SK-N-SH (cell line): ENCODE measurements around the gene MRPL41. TPM values are rescaled to one million over a fixed set of nuclear protein-coding genes. Genes with fewer than 3 reads are reported as not detected.
A peak's percentile ranks its signal among the peaks of the same experiment; 100 is the strongest.

Source experiments
- CTCF ChIA-PET: fragments of 300-600, 350-600 bp; formaldehyde crosslinking; extraction: SDS; loops from one replicate; lab custom pipeline; 2021; lab: Yijun Ruan, JAX
- POLR2A ChIA-PET: fragments of 350-600 bp; sonication (Branson Sonifier 250); formaldehyde crosslinking; extraction: SDS; loops from one replicate; lab custom pipeline; 2020; ENCODE audit warnings: antibody characterized with exemption, inconsistent platforms; lab: Yijun Ruan, JAX
- DNase-seq: peaks from one replicate; pipeline ENCODE4 v3.0.0; 2012
- H2AFZ ChIP-seq: fragments of 200-600 bp; sonication (generic); 2 replicates; pipeline ENCODE4 v1.8.1; 2016; ENCODE audit warnings: antibody characterized with exemption, mild to moderate bottlenecking, low read depth
- H3F3A ChIP-seq: fragments of 200-600 bp; sonication (generic); replicated peaks from 2 replicates; pipeline ENCODE3; 2016; ENCODE audit warnings: antibody characterized with exemption, mild to moderate bottlenecking; ENCODE audit not compliant: insufficient read depth
- H3K27ac ChIP-seq, 2 experiments: fragments of 200-500 bp in 1 of 2; fragments of 200-600 bp in 1 of 2; sonication (Bioruptor generic) in 1 of 2; sonication (generic), shearing (Covaris generic) in 1 of 2; 2 replicates each; pipeline versions ENCODE4 v1.5.1 to v1.6.1; 2014 to 2016; ENCODE audit warnings: low read depth in 2 of 2, inconsistent platforms in 1 of 2, low read length in 1 of 2, mild to moderate bottlenecking in 1 of 2, mixed read lengths in 1 of 2
- H3K27me3 ChIP-seq: fragments of 200-600 bp; sonication (generic), shearing (Covaris generic); 2 replicates; pipeline ENCODE4 v1.6.1; 2016; ENCODE audit warnings: mixed run types; ENCODE audit not compliant: insufficient read depth
- H3K36me3 ChIP-seq, 2 experiments: fragments of 200-500 bp in 1 of 2; fragments of 200-600 bp in 1 of 2; sonication (Bioruptor generic) in 1 of 2; sonication (generic) in 1 of 2; replicated peaks in 1 of 2; 2 replicates each; pipeline versions ENCODE3 to v1.5.1; 2014 to 2016; ENCODE audit warnings: low read length in 1 of 2, mild to moderate bottlenecking in 1 of 2; ENCODE audit not compliant: insufficient read depth in 2 of 2, control insufficient read depth in 1 of 2
- H3K4me1 ChIP-seq, 2 experiments: fragments of 200-500 bp in 1 of 2; fragments of 200-600 bp in 1 of 2; sonication (Bioruptor generic) in 1 of 2; sonication (generic), shearing (Covaris generic) in 1 of 2; 2 replicates each; pipeline versions ENCODE4 v1.5.1 to v1.6.1; 2014 to 2016; ENCODE audit warnings: low read depth in 1 of 2, low read length in 1 of 2, mixed run types in 1 of 2; ENCODE audit not compliant: insufficient read depth in 2 of 2, control insufficient read depth in 1 of 2
- H3K4me2 ChIP-seq: fragments of 200-600 bp; sonication (generic), shearing (Covaris generic); 2 replicates; pipeline ENCODE4 v1.6.1; 2017; ENCODE audit warnings: mixed run types
- H3K4me3 ChIP-seq, 2 experiments: fragments of 200-500 bp in 1 of 2; fragments of 200-600 bp in 1 of 2; sonication (Bioruptor generic) in 1 of 2; sonication (generic), shearing (Covaris generic) in 1 of 2; 2 replicates each; pipeline versions ENCODE4 v1.5.1 to v1.8.1; 2014 to 2016; ENCODE audit warnings: low read depth in 2 of 2, inconsistent platforms in 1 of 2, low read length in 1 of 2, mild to moderate bottlenecking in 1 of 2, mixed read lengths in 1 of 2, moderate library complexity in 1 of 2
- H3K79me2 ChIP-seq: fragments of 200-600 bp; sonication (generic); 2 replicates; pipeline ENCODE4 v1.8.1; 2017; ENCODE audit warnings: mild to moderate bottlenecking; ENCODE audit not compliant: insufficient read depth
- H3K9ac ChIP-seq: fragments of 200-600 bp; sonication (generic); 2 replicates; pipeline ENCODE4 v1.6.1; 2017; ENCODE audit warnings: mixed run types
- H3K9me2 ChIP-seq: fragments of 200-600 bp; sonication (generic); 2 replicates; pipeline ENCODE4 v1.6.1; 2017; ENCODE audit warnings: mixed run types
- H3K9me3 ChIP-seq: fragments of 200-600 bp; sonication (generic); 2 replicates; pipeline ENCODE4 v1.6.1; 2017; ENCODE audit warnings: mixed run types, mild to moderate bottlenecking, moderate library complexity
- H4K20me1 ChIP-seq: fragments of 200-600 bp; sonication (generic); 2 replicates; pipeline ENCODE4 v1.6.1; 2017; ENCODE audit warnings: mild to moderate bottlenecking, mixed run types; ENCODE audit not compliant: insufficient read depth
- ELF1 ChIP-seq: IDR thresholded peaks from 2 replicates; pipeline ENCODE4 v1.4.0; 2012
- EZH2phosphoT487 ChIP-seq: fragments of 200-600 bp; sonication (generic); IDR thresholded peaks from 2 replicates; pipeline ENCODE4 v1.6.1; 2017; ENCODE audit warnings: low read depth, mixed run types, mild to moderate bottlenecking, antibody characterized with exemption, moderate library complexity, borderline replicate concordance
- NRF1 ChIP-seq: IDR thresholded peaks from 2 replicates; pipeline ENCODE4 v1.6.1; 2012; ENCODE audit warnings: low read depth, mild to moderate bottlenecking, low read length
- REST ChIP-seq: IDR thresholded peaks from 2 replicates; pipeline ENCODE4 v1.6.1; 2012; ENCODE audit warnings: mild to moderate bottlenecking, low read depth, low read length, moderate library complexity
- RFX5 ChIP-seq: IDR thresholded peaks from 2 replicates; pipeline ENCODE4 v1.6.1; 2012; ENCODE audit warnings: mild to moderate bottlenecking, improper control_type of control experiment, low read length
- SMC3 ChIP-seq: IDR thresholded peaks from 2 replicates; pipeline ENCODE4 v1.6.1; 2012; ENCODE audit warnings: low read depth, low read length, improper control_type of control experiment
- TAF1 ChIP-seq: IDR thresholded peaks from 2 replicates; pipeline ENCODE4 v1.6.1; 2012; ENCODE audit warnings: low read depth, mild to moderate bottlenecking, low read length, moderate library complexity, borderline replicate concordance
- TEAD4 ChIP-seq: IDR thresholded peaks from 2 replicates; pipeline ENCODE4 v1.4.0; 2012; ENCODE audit warnings: mild to moderate bottlenecking, borderline replicate concordance; ENCODE audit not compliant: insufficient read depth
- USF2 ChIP-seq: fragments of 150-350 bp; IDR thresholded peaks from 2 replicates; pipeline ENCODE4 v1.6.1; 2017; ENCODE audit warnings: antibody characterized with exemption, low read length, low read depth, borderline replicate concordance
- YY1 ChIP-seq: IDR thresholded peaks from 2 replicates; pipeline ENCODE4 v1.4.0; 2012; ENCODE audit warnings: low read depth, mild to moderate bottlenecking
- WGBS: methylation state at CpG from one replicate; pipeline ENCODE4 v1.1.6; 2017; ENCODE audit warnings: low lambda C conversion rate; 5-methylcytosine and 5-hydroxymethylcytosine counted together
- polyA plus RNA-seq, 3 experiments: library from polyadenylated mRNA; depleted of rRNA; stranded (reverse); fragments of >200 nt; gene quantifications; 2 replicates each; pipeline ENCODE4 v1.2.3, GENCODE V29; 2012

The MRPL41 gene
- polyA plus RNA-seq, 1 of the 3 experiments (the other 2 are of a cell fraction): 58.9 TPM

GRCh38 chr9:137590123-137590468, 38.4 kb downstream of the MRPL41 start:
- TF ChIP-seq USF2: no peak
- no peak for TF ChIP-seq ELF1
- TF ChIP-seq SMC3: no peak
- TF ChIP-seq REST: no peak
- no peak for TF ChIP-seq NRF1
- TF ChIP-seq TEAD4: no peak
- no peak for TF ChIP-seq TAF1
- TF ChIP-seq YY1: no peak
- TF ChIP-seq EZH2phosphoT487: no peak
- no peak for TF ChIP-seq RFX5
- no peaks in the 10 kb centered on the region for H3K9me2 ChIP-seq
- ChIA-PET CTCF (interaction anchor here (1.4 to 4.2 kb wide), 2 partner anchors 10 to 15 kb away, joined by 3 to 27 read pairs; partner anchors contain the start of genes ARRDC1 and DPH7), POLR2A (no interaction called here)
- peaks cover 9 to 18% of the 10 kb centered on the region in 2 experiments; a peak in 2 of 4 replicates for H3K4me1 ChIP-seq
- no peak overlapping the region; the same call in 1 of the 2 replicates for H3K9ac ChIP-seq
- no peak overlapping the region for H3K4me2 ChIP-seq
- peaks cover 19% of the 10 kb centered on the region for H4K20me1 ChIP-seq
- H3K4me3 ChIP-seq: peak overlapping the region; percentile 68 to 86; a peak in 3 of 4 replicates
- no peak for DNase-seq
- H3K27ac ChIP-seq: no peak overlapping the region; a peak in 1 of 4 replicates
- no peak overlapping the region for H2AFZ ChIP-seq
- peaks cover 9 to 32% of the 10 kb centered on the region in 2 experiments for H3K36me3 ChIP-seq
- H3K27me3 ChIP-seq: no peaks in the 10 kb centered on the region
- H3F3A ChIP-seq: peaks cover under 1% of the 10 kb centered on the region
- no peaks in the 10 kb centered on the region for H3K9me3 ChIP-seq
- WGBS: no CpG with 5 or more reads among the region's 61 CpGs
- peaks cover 21% of the 10 kb centered on the region for H3K79me2 ChIP-seq
